CD14-positive monocyte (primary cell): Measurements from ENCODE around the gene COQ4. TPM values are rescaled to one million over a fixed set of nuclear protein-coding genes. Genes with fewer than 3 reads are reported as not detected.
A peak's percentile ranks its signal among the peaks of the same experiment; 100 is the strongest.

Source experiments
- DNase-seq, 3 donors: peaks; one replicate each; pipeline ENCODE4 v3.0.0-alpha.2; 2011 to 2022
- H2AFZ ChIP-seq: 2 replicates; pipeline ENCODE4 v1.6.0; 2012; ENCODE audit warnings: mild to moderate bottlenecking, low read depth, low read length, inconsistent platforms; ENCODE audit not compliant: insufficient read depth, poor library complexity, severe bottlenecking
- H3K27ac ChIP-seq, 2 donors: 1 replicate in 1 of 2; 2 replicates in 1 of 2; pipeline ENCODE4 v1.5.1; 2012 to 2013; ENCODE audit warnings: low read length in 2 of 2, control low read depth in 1 of 2, inconsistent platforms in 1 of 2, low read depth in 1 of 2, mild to moderate bottlenecking in 1 of 2
- H3K27me3 ChIP-seq, 2 donors: one replicate each; pipeline versions ENCODE4 v1.6.0 to v1.6.1; 2011 to 2013; ENCODE audit warnings: low read length in 2 of 2; ENCODE audit not compliant: control insufficient read depth in 2 of 2, insufficient read depth in 2 of 2
- H3K36me3 ChIP-seq, 2 donors: replicated peaks in 1 of 2; 1 replicate in 1 of 2; 2 replicates in 1 of 2; pipeline versions ENCODE4 v1.5.1 to v1.6.1; 2012 to 2013; ENCODE audit warnings: low read length in 2 of 2, control low read depth in 1 of 2, inconsistent platforms in 1 of 2, mild to moderate bottlenecking in 1 of 2; ENCODE audit not compliant: insufficient read depth in 2 of 2, control insufficient read depth in 1 of 2
- H3K4me1 ChIP-seq, 2 donors: 1 replicate in 1 of 2; 2 replicates in 1 of 2; pipeline versions ENCODE4 v1.5.1 to v1.6.1; 2012 to 2013; ENCODE audit warnings: low read length in 2 of 2, control low read depth in 1 of 2, inconsistent platforms in 1 of 2, mild to moderate bottlenecking in 1 of 2, moderate library complexity in 1 of 2; ENCODE audit not compliant: insufficient read depth in 2 of 2, control insufficient read depth in 1 of 2
- H3K4me2 ChIP-seq: replicated peaks from 2 replicates; pipeline ENCODE3; 2012; ENCODE audit warnings: low read length, moderate library complexity, mild to moderate bottlenecking; ENCODE audit not compliant: poor library complexity, severe bottlenecking; ENCODE audit errors: extremely low read depth
- H3K4me3 ChIP-seq, 3 experiments: fragments of 200-600 bp in 1 of 3; sonication (generic) in 1 of 3; replicated peaks in 1 of 3; 1 replicate in 2 of 3; 2 replicates in 1 of 3; pipeline ENCODE4 v1.5.1; 2011 to 2013; ENCODE audit warnings: low read length in 3 of 3, mild to moderate bottlenecking in 3 of 3, control low read depth in 2 of 3, low read depth in 2 of 3, inconsistent platforms in 1 of 3, moderate library complexity in 1 of 3
- H3K79me2 ChIP-seq: 2 replicates; pipeline ENCODE4 v1.6.0; 2012; ENCODE audit warnings: mild to moderate bottlenecking, control low read depth, inconsistent platforms, low read length, moderate library complexity; ENCODE audit not compliant: insufficient read depth
- H3K9ac ChIP-seq: 2 replicates; pipeline ENCODE4 v1.6.0; 2017; ENCODE audit warnings: low read length, mild to moderate bottlenecking; ENCODE audit not compliant: insufficient read depth, poor library complexity, severe bottlenecking
- H3K9me3 ChIP-seq, 2 donors: replicated peaks in 1 of 2; 1 replicate in 1 of 2; 2 replicates in 1 of 2; pipeline versions ENCODE4 v1.5.1 to v1.6.1; 2012 to 2013; ENCODE audit warnings: low read length in 2 of 2, control low read depth in 1 of 2; ENCODE audit not compliant: control insufficient read depth in 1 of 2, insufficient read depth in 1 of 2
- H4K20me1 ChIP-seq: 2 replicates; pipeline ENCODE4 v1.6.0; 2012; ENCODE audit warnings: mild to moderate bottlenecking, low read length, control low read depth, moderate library complexity; ENCODE audit not compliant: insufficient read depth
- H3K27ac Mint-ChIP-seq, 7 donors: one replicate each; pipeline ENCODE4 v1.8.0; 2020; ENCODE audit warnings: mild to moderate bottlenecking in 7 of 7, mixed read lengths in 7 of 7, moderate library complexity in 6 of 7, inconsistent platforms in 2 of 7
- H3K27me3 Mint-ChIP-seq, 3 donors: one replicate each; pipeline ENCODE4 v1.8.0; 2021 to 2022; ENCODE audit warnings: low read depth in 3 of 3, mild to moderate bottlenecking in 3 of 3, mixed read lengths in 3 of 3, moderate library complexity in 3 of 3, inconsistent platforms in 1 of 3
- H3K36me3 Mint-ChIP-seq, 2 donors: one replicate each; pipeline ENCODE4 v1.8.0; 2020; ENCODE audit warnings: mixed read lengths in 2 of 2, inconsistent platforms in 1 of 2, mild to moderate bottlenecking in 1 of 2
- H3K4me1 Mint-ChIP-seq: one replicate; pipeline ENCODE4 v1.8.0; 2020; ENCODE audit warnings: mild to moderate bottlenecking, mixed read lengths
- H3K4me3 Mint-ChIP-seq, 2 donors: one replicate each; pipeline ENCODE4 v1.8.0; 2020; ENCODE audit warnings: mild to moderate bottlenecking in 2 of 2, mixed read lengths in 2 of 2, moderate library complexity in 1 of 2
- H3K9me3 Mint-ChIP-seq, 7 donors: one replicate each; pipeline ENCODE4 v1.8.0; 2020 to 2022; ENCODE audit warnings: mixed read lengths in 7 of 7, mild to moderate bottlenecking in 6 of 7, moderate library complexity in 6 of 7, inconsistent platforms in 2 of 7
- WGBS: methylation state at CpG from one replicate; pipeline ENCODE4 v1.1.5; 2013; ENCODE audit warnings: missing lambda C conversion rate; ENCODE audit not compliant: insufficient coverage; 5-methylcytosine and 5-hydroxymethylcytosine counted together
- intact Hi-C, 2 donors: fragments of 100-400 bp; cut with micrococcal nuclease; formaldehyde crosslinking; loops; one replicate each; pipeline versions ENCODE4 v1.15.0 to v1.15.1; 2023
- polyA plus RNA-seq, 3 donors: library from polyadenylated mRNA; depleted of rRNA in 1 of 3; unstranded in 2 of 3; stranded (reverse) in 1 of 3; fragments of 300-500 nt in 2 of 3; fragments of >200 nt in 1 of 3; fragmentation: Illumina TruSeq in 2 of 3; gene quantifications; 1 replicate in 2 of 3; 2 replicates in 1 of 3; pipeline ENCODE4 v1.2.3, GENCODE V29; 2012 to 2021
- TF ChIP-seq, protein P1 (sequence below): fragments of 200-600 bp; IDR thresholded peaks from one replicate; pipeline ENCODE4 v1.8.0; 2022; ENCODE audit warnings: antibody characterized with exemption, mild to moderate bottlenecking

COQ4 gene
- polyA plus RNA-seq, 3 donors, result 19.9 to 32.6 (median 20.4) TPM

- no peaks in the 10 kb centered on the region for H3K27me3 Mint-ChIP-seq
- H3K4me2 ChIP-seq, result no peak overlapping the region
- no peak overlapping the region for H3K4me3 ChIP-seq
- no peak overlapping the region for H3K27ac ChIP-seq
- no CpG with 5 or more reads among the region's 4 CpGs for WGBS
- DNase-seq, result no peak
- H3K4me3 Mint-ChIP-seq, result no peak overlapping the region
- H3K9ac ChIP-seq, result no peak overlapping the region
- H3K79me2 ChIP-seq, result no peaks in the 10 kb centered on the region
- H3K27ac Mint-ChIP-seq, result no peak overlapping the region
- no peaks in the 10 kb centered on the region for H3K9me3 ChIP-seq
- intact Hi-C loops, result no loop called here
- peaks cover 40 to 58% of the 10 kb centered on the region in 2 donors for H3K36me3 Mint-ChIP-seq
- H3K27me3 ChIP-seq, result no peaks in the 10 kb centered on the region
- TF ChIP-seq, protein P1, sequence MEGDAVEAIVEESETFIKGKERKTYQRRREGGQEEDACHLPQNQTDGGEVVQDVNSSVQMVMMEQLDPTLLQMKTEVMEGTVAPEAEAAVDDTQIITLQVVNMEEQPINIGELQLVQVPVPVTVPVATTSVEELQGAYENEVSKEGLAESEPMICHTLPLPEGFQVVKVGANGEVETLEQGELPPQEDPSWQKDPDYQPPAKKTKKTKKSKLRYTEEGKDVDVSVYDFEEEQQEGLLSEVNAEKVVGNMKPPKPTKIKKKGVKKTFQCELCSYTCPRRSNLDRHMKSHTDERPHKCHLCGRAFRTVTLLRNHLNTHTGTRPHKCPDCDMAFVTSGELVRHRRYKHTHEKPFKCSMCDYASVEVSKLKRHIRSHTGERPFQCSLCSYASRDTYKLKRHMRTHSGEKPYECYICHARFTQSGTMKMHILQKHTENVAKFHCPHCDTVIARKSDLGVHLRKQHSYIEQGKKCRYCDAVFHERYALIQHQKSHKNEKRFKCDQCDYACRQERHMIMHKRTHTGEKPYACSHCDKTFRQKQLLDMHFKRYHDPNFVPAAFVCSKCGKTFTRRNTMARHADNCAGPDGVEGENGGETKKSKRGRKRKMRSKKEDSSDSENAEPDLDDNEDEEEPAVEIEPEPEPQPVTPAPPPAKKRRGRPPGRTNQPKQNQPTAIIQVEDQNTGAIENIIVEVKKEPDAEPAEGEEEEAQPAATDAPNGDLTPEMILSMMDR, result no peak
- no peak overlapping the region for H2AFZ ChIP-seq
- no peaks in the 10 kb centered on the region for H3K4me1 Mint-ChIP-seq
- no peaks in the 10 kb centered on the region for H3K9me3 Mint-ChIP-seq
- no peaks in the 10 kb centered on the region for H4K20me1 ChIP-seq
- peaks cover 52 to 58% of the 10 kb centered on the region in 2 donors for H3K36me3 ChIP-seq
- H3K4me1 ChIP-seq, result no peaks in the 10 kb centered on the region
These were observed 7.9 kb upstream of the COQ4 start for GRCh38 chr9:128314697-128315096.

DNA sequence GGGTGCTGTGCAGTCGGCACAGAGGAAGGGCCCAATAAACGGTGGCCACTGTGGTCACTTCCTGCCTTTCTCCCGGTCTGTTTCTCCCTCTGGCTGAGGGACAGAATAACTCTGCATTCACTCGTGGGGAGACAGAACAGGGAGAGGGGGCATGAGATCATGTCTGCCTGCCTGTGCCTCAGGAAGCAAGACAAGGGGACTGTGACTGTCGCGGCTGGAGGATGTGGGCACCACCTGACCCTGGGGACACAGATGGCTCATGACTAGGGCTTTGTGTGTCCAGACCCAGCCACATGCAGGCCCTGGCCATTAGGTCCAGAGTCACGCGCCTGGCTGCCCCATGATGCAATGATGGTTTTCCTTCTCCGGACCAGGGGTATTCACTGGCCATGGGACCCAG is 6.2 kb upstream of the COQ4 start:
- H3K9me3 Mint-ChIP-seq, result no peaks in the 10 kb centered on the region
- no peak overlapping the region for H2AFZ ChIP-seq
- H4K20me1 ChIP-seq, result no peaks in the 10 kb centered on the region
- no peaks in the 10 kb centered on the region for H3K27me3 Mint-ChIP-seq
- no peak overlapping the region for H3K27ac ChIP-seq
- H3K4me1 Mint-ChIP-seq, result no peaks in the 10 kb centered on the region
- no peak overlapping the region for H3K4me2 ChIP-seq
- no peak overlapping the region for H3K9ac ChIP-seq
- no peak overlapping the region for H3K4me3 Mint-ChIP-seq
- intact Hi-C loops, result no loop called here
- H3K79me2 ChIP-seq, result peaks cover 6% of the 10 kb centered on the region
- H3K36me3 ChIP-seq, result peaks cover 35 to 41% of the 10 kb centered on the region in 2 donors
- no peak overlapping the region for H3K4me3 ChIP-seq
- peaks cover 2% of the 10 kb centered on the region in 2 donors for H3K4me1 ChIP-seq
- H3K9me3 ChIP-seq, result no peaks in the 10 kb centered on the region
- TF ChIP-seq, protein P1, result no peak
- H3K27me3 ChIP-seq, result no peaks in the 10 kb centered on the region
- WGBS, result 82% methylated on average over 6 of the region's 9 CpGs
- DNase-seq, result no peak
- H3K36me3 Mint-ChIP-seq, result peaks cover 25 to 42% of the 10 kb centered on the region in 2 donors
- peak overlapping the region in 1 of 7 donors; percentile 31 for H3K27ac Mint-ChIP-seq
